CD14-positive monocyte (primary cell): ENCODE results near the gene HS3ST6. TPM values are rescaled to one million over a fixed set of nuclear protein-coding genes. Genes with fewer than 3 reads are reported as not detected.

Source experiments
- DNase-seq, 3 donors: peaks; one replicate each; pipeline ENCODE4 v3.0.0-alpha.2; 2011 to 2022
- H2AFZ ChIP-seq: 2 replicates; pipeline ENCODE4 v1.6.0; 2012; ENCODE audit warnings: mild to moderate bottlenecking, low read depth, low read length, inconsistent platforms; ENCODE audit not compliant: insufficient read depth, poor library complexity, severe bottlenecking
- H3K27ac ChIP-seq, 2 donors: 1 replicate in 1 of 2; 2 replicates in 1 of 2; pipeline ENCODE4 v1.5.1; 2012 to 2013; ENCODE audit warnings: low read length in 2 of 2, control low read depth in 1 of 2, inconsistent platforms in 1 of 2, low read depth in 1 of 2, mild to moderate bottlenecking in 1 of 2
- H3K27me3 ChIP-seq, 2 donors: one replicate each; pipeline versions ENCODE4 v1.6.0 to v1.6.1; 2011 to 2013; ENCODE audit warnings: low read length in 2 of 2; ENCODE audit not compliant: control insufficient read depth in 2 of 2, insufficient read depth in 2 of 2
- H3K36me3 ChIP-seq, 2 donors: replicated peaks in 1 of 2; 1 replicate in 1 of 2; 2 replicates in 1 of 2; pipeline versions ENCODE4 v1.5.1 to v1.6.1; 2012 to 2013; ENCODE audit warnings: low read length in 2 of 2, control low read depth in 1 of 2, inconsistent platforms in 1 of 2, mild to moderate bottlenecking in 1 of 2; ENCODE audit not compliant: insufficient read depth in 2 of 2, control insufficient read depth in 1 of 2
- H3K4me1 ChIP-seq, 2 donors: 1 replicate in 1 of 2; 2 replicates in 1 of 2; pipeline versions ENCODE4 v1.5.1 to v1.6.1; 2012 to 2013; ENCODE audit warnings: low read length in 2 of 2, control low read depth in 1 of 2, inconsistent platforms in 1 of 2, mild to moderate bottlenecking in 1 of 2, moderate library complexity in 1 of 2; ENCODE audit not compliant: insufficient read depth in 2 of 2, control insufficient read depth in 1 of 2
- H3K4me2 ChIP-seq: replicated peaks from 2 replicates; pipeline ENCODE3; 2012; ENCODE audit warnings: low read length, moderate library complexity, mild to moderate bottlenecking; ENCODE audit not compliant: poor library complexity, severe bottlenecking; ENCODE audit errors: extremely low read depth
- H3K4me3 ChIP-seq, 3 experiments: fragments of 200-600 bp in 1 of 3; sonication (generic) in 1 of 3; replicated peaks in 1 of 3; 1 replicate in 2 of 3; 2 replicates in 1 of 3; pipeline ENCODE4 v1.5.1; 2011 to 2013; ENCODE audit warnings: low read length in 3 of 3, mild to moderate bottlenecking in 3 of 3, control low read depth in 2 of 3, low read depth in 2 of 3, inconsistent platforms in 1 of 3, moderate library complexity in 1 of 3
- H3K79me2 ChIP-seq: 2 replicates; pipeline ENCODE4 v1.6.0; 2012; ENCODE audit warnings: mild to moderate bottlenecking, control low read depth, inconsistent platforms, low read length, moderate library complexity; ENCODE audit not compliant: insufficient read depth
- H3K9ac ChIP-seq: 2 replicates; pipeline ENCODE4 v1.6.0; 2017; ENCODE audit warnings: low read length, mild to moderate bottlenecking; ENCODE audit not compliant: insufficient read depth, poor library complexity, severe bottlenecking
- H3K9me3 ChIP-seq, 2 donors: replicated peaks in 1 of 2; 1 replicate in 1 of 2; 2 replicates in 1 of 2; pipeline versions ENCODE4 v1.5.1 to v1.6.1; 2012 to 2013; ENCODE audit warnings: low read length in 2 of 2, control low read depth in 1 of 2; ENCODE audit not compliant: control insufficient read depth in 1 of 2, insufficient read depth in 1 of 2
- H4K20me1 ChIP-seq: 2 replicates; pipeline ENCODE4 v1.6.0; 2012; ENCODE audit warnings: mild to moderate bottlenecking, low read length, control low read depth, moderate library complexity; ENCODE audit not compliant: insufficient read depth
- H3K27ac Mint-ChIP-seq, 7 donors: one replicate each; pipeline ENCODE4 v1.8.0; 2020; ENCODE audit warnings: mild to moderate bottlenecking in 7 of 7, mixed read lengths in 7 of 7, moderate library complexity in 6 of 7, inconsistent platforms in 2 of 7
- H3K27me3 Mint-ChIP-seq, 3 donors: one replicate each; pipeline ENCODE4 v1.8.0; 2021 to 2022; ENCODE audit warnings: low read depth in 3 of 3, mild to moderate bottlenecking in 3 of 3, mixed read lengths in 3 of 3, moderate library complexity in 3 of 3, inconsistent platforms in 1 of 3
- H3K36me3 Mint-ChIP-seq, 2 donors: one replicate each; pipeline ENCODE4 v1.8.0; 2020; ENCODE audit warnings: mixed read lengths in 2 of 2, inconsistent platforms in 1 of 2, mild to moderate bottlenecking in 1 of 2
- H3K4me1 Mint-ChIP-seq: one replicate; pipeline ENCODE4 v1.8.0; 2020; ENCODE audit warnings: mild to moderate bottlenecking, mixed read lengths
- H3K4me3 Mint-ChIP-seq, 2 donors: one replicate each; pipeline ENCODE4 v1.8.0; 2020; ENCODE audit warnings: mild to moderate bottlenecking in 2 of 2, mixed read lengths in 2 of 2, moderate library complexity in 1 of 2
- H3K9me3 Mint-ChIP-seq, 7 donors: one replicate each; pipeline ENCODE4 v1.8.0; 2020 to 2022; ENCODE audit warnings: mixed read lengths in 7 of 7, mild to moderate bottlenecking in 6 of 7, moderate library complexity in 6 of 7, inconsistent platforms in 2 of 7
- WGBS: methylation state at CpG from one replicate; pipeline ENCODE4 v1.1.5; 2013; ENCODE audit warnings: missing lambda C conversion rate; ENCODE audit not compliant: insufficient coverage; 5-methylcytosine and 5-hydroxymethylcytosine counted together
- intact Hi-C, 2 donors: fragments of 100-400 bp; cut with micrococcal nuclease; formaldehyde crosslinking; loops; one replicate each; pipeline versions ENCODE4 v1.15.0 to v1.15.1; 2023
- polyA plus RNA-seq, 3 donors: library from polyadenylated mRNA; depleted of rRNA in 1 of 3; unstranded in 2 of 3; stranded (reverse) in 1 of 3; fragments of 300-500 nt in 2 of 3; fragments of >200 nt in 1 of 3; fragmentation: Illumina TruSeq in 2 of 3; gene quantifications; 1 replicate in 2 of 3; 2 replicates in 1 of 3; pipeline ENCODE4 v1.2.3, GENCODE V29; 2012 to 2021
- TF ChIP-seq, protein P1 (sequence below): fragments of 200-600 bp; IDR thresholded peaks from one replicate; pipeline ENCODE4 v1.8.0; 2022; ENCODE audit warnings: antibody characterized with exemption, mild to moderate bottlenecking

Gene HS3ST6
- polyA plus RNA-seq, 3 donors, result not detected

DNA sequence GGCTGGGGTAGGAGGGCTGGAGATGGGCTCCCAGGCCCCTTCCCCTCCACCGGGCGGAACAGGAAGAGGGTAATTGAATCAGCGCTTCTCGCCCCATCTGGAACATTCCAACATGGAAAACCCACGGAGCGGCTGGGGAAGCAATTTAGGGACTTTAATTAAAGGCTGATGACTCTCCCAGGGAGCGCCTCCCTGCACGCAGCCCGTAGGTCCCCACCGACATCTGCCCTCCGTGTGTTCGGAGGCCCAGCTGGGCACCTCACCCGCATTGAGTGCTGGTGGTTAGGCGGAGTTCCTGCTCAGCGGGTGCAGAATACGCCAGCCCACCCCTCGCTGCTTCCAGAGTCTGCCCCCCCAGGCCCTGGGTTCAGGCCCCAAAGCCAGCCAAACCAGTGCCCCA is 10.0 kb downstream of the HS3ST6 start:
- no peak overlapping the region for H2AFZ ChIP-seq

DNA sequence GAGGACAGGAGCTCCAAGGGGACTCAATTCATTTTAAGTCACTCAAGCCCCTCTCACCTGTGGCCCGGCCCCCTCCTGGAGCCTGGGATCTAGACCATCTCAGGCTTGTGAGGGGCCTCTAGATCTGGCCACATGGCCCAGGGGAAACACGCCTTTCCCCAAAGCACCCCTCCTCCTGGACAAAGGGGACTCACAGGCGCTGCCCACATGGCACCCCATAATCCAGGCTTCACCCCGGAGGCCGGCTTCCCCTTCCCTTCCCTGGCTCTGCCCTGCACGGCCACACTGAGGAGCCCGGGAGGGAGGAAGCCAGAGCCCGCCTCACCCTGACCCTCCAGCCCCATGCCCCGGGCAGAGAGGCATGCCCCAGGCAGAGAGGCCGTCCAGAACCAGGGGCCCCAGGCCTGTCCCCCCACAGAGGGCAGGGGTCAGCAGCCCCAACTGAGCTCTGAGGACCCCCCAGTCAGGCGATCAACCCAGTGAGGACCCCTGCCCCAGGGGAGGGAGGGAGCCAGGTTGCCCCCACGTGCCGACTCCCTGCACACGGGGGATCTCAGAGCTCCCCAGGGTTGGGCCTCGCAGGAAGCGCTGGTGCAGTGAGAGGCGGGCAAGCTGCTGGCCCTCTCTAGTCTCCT is 10.9 kb downstream of the HS3ST6 start:
- Histone ChIP-seq H3K36me3 (no peaks in the 10 kb centered on the region), H3K27me3 (peaks cover 0 to 8% of the 10 kb centered on the region in 2 donors), H3K9me3 (no peaks in the 10 kb centered on the region), H3K4me3 (no peak overlapping the region), H3K4me2 (no peak overlapping the region), H4K20me1 (no peaks in the 10 kb centered on the region), H3K4me1 (no peaks in the 10 kb centered on the region), H3K27ac (no peak overlapping the region), H3K9ac (no peak overlapping the region), H2AFZ (no peak overlapping the region), H3K79me2 (no peaks in the 10 kb centered on the region)
- Mint-ChIP-seq H3K4me3 (no peak overlapping the region), H3K4me1 (no peaks in the 10 kb centered on the region), H3K36me3 (no peaks in the 10 kb centered on the region), H3K9me3 (peaks cover 0 to 1% (median 0%) of the 10 kb centered on the region in 7 donors), H3K27me3 (peaks cover 27 to 49% (median 36%) of the 10 kb centered on the region in 3 donors), H3K27ac (no peak overlapping the region)
- 75% methylated on average over 11 of the region's 17 CpGs for WGBS
- TF ChIP-seq, protein P1, sequence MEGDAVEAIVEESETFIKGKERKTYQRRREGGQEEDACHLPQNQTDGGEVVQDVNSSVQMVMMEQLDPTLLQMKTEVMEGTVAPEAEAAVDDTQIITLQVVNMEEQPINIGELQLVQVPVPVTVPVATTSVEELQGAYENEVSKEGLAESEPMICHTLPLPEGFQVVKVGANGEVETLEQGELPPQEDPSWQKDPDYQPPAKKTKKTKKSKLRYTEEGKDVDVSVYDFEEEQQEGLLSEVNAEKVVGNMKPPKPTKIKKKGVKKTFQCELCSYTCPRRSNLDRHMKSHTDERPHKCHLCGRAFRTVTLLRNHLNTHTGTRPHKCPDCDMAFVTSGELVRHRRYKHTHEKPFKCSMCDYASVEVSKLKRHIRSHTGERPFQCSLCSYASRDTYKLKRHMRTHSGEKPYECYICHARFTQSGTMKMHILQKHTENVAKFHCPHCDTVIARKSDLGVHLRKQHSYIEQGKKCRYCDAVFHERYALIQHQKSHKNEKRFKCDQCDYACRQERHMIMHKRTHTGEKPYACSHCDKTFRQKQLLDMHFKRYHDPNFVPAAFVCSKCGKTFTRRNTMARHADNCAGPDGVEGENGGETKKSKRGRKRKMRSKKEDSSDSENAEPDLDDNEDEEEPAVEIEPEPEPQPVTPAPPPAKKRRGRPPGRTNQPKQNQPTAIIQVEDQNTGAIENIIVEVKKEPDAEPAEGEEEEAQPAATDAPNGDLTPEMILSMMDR, result no peak
- intact Hi-C loops, result no loop called here
- no peak for DNase-seq

More for the DNA sequence above, 10.0 kb downstream of the HS3ST6 start:
- no peak overlapping the region for H3K4me3 Mint-ChIP-seq
- WGBS, result 37% methylated on average over 16 of the region's 17 CpGs
- Histone ChIP-seq H3K9ac (no peak overlapping the region), H3K79me2 (no peaks in the 10 kb centered on the region), H4K20me1 (no peaks in the 10 kb centered on the region), H3K27ac (no peak overlapping the region), H3K4me3 (no peak overlapping the region), H3K27me3 (peaks cover 0 to 8% of the 10 kb centered on the region in 2 donors), H3K4me2 (no peak overlapping the region), H3K4me1 (no peaks in the 10 kb centered on the region), H3K36me3 (no peaks in the 10 kb centered on the region), H3K9me3 (no peaks in the 10 kb centered on the region)
- peaks cover 27 to 51% (median 35%) of the 10 kb centered on the region in 3 donors for H3K27me3 Mint-ChIP-seq
- H3K36me3 Mint-ChIP-seq, result no peaks in the 10 kb centered on the region
- peaks cover 0 to 1% (median 0%) of the 10 kb centered on the region in 7 donors for H3K9me3 Mint-ChIP-seq
- no peaks in the 10 kb centered on the region for H3K4me1 Mint-ChIP-seq
- intact Hi-C loops, result no loop called here
- no peak for DNase-seq
- TF ChIP-seq, protein P1, result no peak
- H3K27ac Mint-ChIP-seq, result no peak overlapping the region
